Measurements from ENCODE around the gene TMED3.
A peak's percentile ranks its signal among the peaks of the same experiment; 100 is the strongest.

The TMED3 gene

GRCh38 chr15:79296583-79296982, 14.3 kb upstream of the TMED3 start:
- Histone ChIP-seq H3K36me3 (ENCODE audit: control insufficient read depth, insufficient read depth, low read length) (no peaks in the 10 kb centered on the region), H3K27me3 (ENCODE audit: control insufficient read depth, insufficient read depth, low read length) (no peaks in the 10 kb centered on the region), H3K9me3 (ENCODE audit: control insufficient read depth, insufficient read depth, low read length) (no peaks in the 10 kb centered on the region), H3K4me3 (ENCODE audit: low read length) (no peak overlapping the region), H3K4me1 (ENCODE audit: control insufficient read depth, insufficient read depth, low read length) (no peaks in the 10 kb centered on the region), H3K27ac (ENCODE audit: low read length) (no peak overlapping the region)
- no peak for DNase-seq (ENCODE audit: low read depth, low spot score)
- WGBS (ENCODE audit: insufficient coverage, insufficient read length): no CpG with 5 or more reads among the region's 4 CpGs

GRCh38 chr15:79299126-79299840, 11.6 kb upstream of the TMED3 start:
- no peaks in the 10 kb centered on the region for H3K36me3 ChIP-seq (ENCODE audit: control insufficient read depth, insufficient read depth, low read length)
- no CpG with 5 or more reads among the region's 7 CpGs for WGBS (ENCODE audit: insufficient coverage, insufficient read length)
- no peak overlapping the region for H3K27ac ChIP-seq (ENCODE audit: low read length)
- H3K4me1 ChIP-seq (ENCODE audit: control insufficient read depth, insufficient read depth, low read length): no peaks in the 10 kb centered on the region
- H3K27me3 ChIP-seq (ENCODE audit: control insufficient read depth, insufficient read depth, low read length): no peaks in the 10 kb centered on the region
- no peak overlapping the region for H3K4me3 ChIP-seq (ENCODE audit: low read length)
- no peak for DNase-seq (ENCODE audit: low read depth, low spot score)
- H3K9me3 ChIP-seq (ENCODE audit: control insufficient read depth, insufficient read depth, low read length): no peaks in the 10 kb centered on the region

- Histone ChIP-seq H3K27ac (ENCODE audit: low read length) (no peak overlapping the region), H3K4me1 (ENCODE audit: control insufficient read depth, insufficient read depth, low read length) (no peaks in the 10 kb centered on the region), H3K27me3 (ENCODE audit: control insufficient read depth, insufficient read depth, low read length) (no peaks in the 10 kb centered on the region), H3K36me3 (ENCODE audit: control insufficient read depth, insufficient read depth, low read length) (no peaks in the 10 kb centered on the region), H3K4me3 (ENCODE audit: low read length) (no peak overlapping the region), H3K9me3 (ENCODE audit: control insufficient read depth, insufficient read depth, low read length) (no peaks in the 10 kb centered on the region)
- DNase-seq (ENCODE audit: low read depth, low spot score): no peak
- no CpG with 5 or more reads among the region's 1 CpG for WGBS (ENCODE audit: insufficient coverage, insufficient read length)
These were observed 11.1 kb upstream of the TMED3 start for GRCh38 chr15:79299841-79300235.

- no peak for DNase-seq (ENCODE audit: low read depth, low spot score)
- no peak overlapping the region for H3K27ac ChIP-seq (ENCODE audit: low read length)
- H3K9me3 ChIP-seq (ENCODE audit: control insufficient read depth, insufficient read depth, low read length): no peaks in the 10 kb centered on the region
- no CpG with 5 or more reads among the region's 4 CpGs for WGBS (ENCODE audit: insufficient coverage, insufficient read length)
- peaks cover 1% of the 10 kb centered on the region for H3K27me3 ChIP-seq (ENCODE audit: control insufficient read depth, insufficient read depth, low read length)
- no peaks in the 10 kb centered on the region for H3K4me1 ChIP-seq (ENCODE audit: control insufficient read depth, insufficient read depth, low read length)
- H3K36me3 ChIP-seq (ENCODE audit: control insufficient read depth, insufficient read depth, low read length): no peaks in the 10 kb centered on the region
- H3K4me3 ChIP-seq (ENCODE audit: low read length): no peak overlapping the region
These were observed 3.7 kb upstream of the TMED3 start for GRCh38 chr15:79307251-79307650.

DNA sequence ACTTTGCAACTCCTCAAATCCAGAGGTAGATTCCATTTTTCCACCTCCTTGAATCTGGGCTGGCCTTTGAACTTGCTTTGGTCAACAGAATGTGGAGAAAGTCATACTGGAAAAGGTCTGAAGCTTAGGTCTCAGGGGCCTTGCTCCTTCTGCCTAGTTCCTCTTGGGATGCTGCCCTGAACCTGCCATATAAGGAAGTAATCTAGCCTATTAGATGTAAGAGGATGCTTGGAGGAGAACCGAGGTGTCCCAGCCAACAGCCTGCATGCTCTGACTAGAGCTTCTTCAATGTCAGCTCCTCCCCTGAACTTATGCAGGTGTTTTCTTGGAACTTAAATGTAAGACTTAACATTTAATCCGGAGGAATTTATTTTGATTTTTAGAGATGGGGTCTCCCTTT, 2.0 kb upstream of the TMED3 start:
- no peak for DNase-seq (ENCODE audit: low read depth, low spot score)
- Histone ChIP-seq H3K36me3 (ENCODE audit: control insufficient read depth, insufficient read depth, low read length) (0 out of 2 replicates have a peak, but pooled peaks cover 3% of the 10 kb centered on the region), H3K4me3 (ENCODE audit: low read length) (no peak overlapping the region), H3K4me1 (ENCODE audit: control insufficient read depth, insufficient read depth, low read length) (no peaks in the 10 kb centered on the region), H3K9me3 (ENCODE audit: control insufficient read depth, insufficient read depth, low read length) (no peaks in the 10 kb centered on the region), H3K27me3 (ENCODE audit: control insufficient read depth, insufficient read depth, low read length) (peaks cover 1% of the 10 kb centered on the region), H3K27ac (ENCODE audit: low read length) (no peak overlapping the region)
- WGBS (ENCODE audit: insufficient coverage, insufficient read length): no CpG with 5 or more reads among the region's 2 CpGs

- Histone ChIP-seq H3K36me3 (ENCODE audit: control insufficient read depth, insufficient read depth, low read length) (peaks cover 8% of the 10 kb centered on the region; the same call in 1 of the 2 replicates), H3K4me3 (ENCODE audit: low read length) (peak overlapping the region; percentile 86; the same call in 1 of the 2 replicates), H3K27ac (ENCODE audit: low read length) (no peak overlapping the region), H3K27me3 (ENCODE audit: control insufficient read depth, insufficient read depth, low read length) (peaks cover 1% of the 10 kb centered on the region), H3K9me3 (ENCODE audit: control insufficient read depth, insufficient read depth, low read length) (no peaks in the 10 kb centered on the region), H3K4me1 (ENCODE audit: control insufficient read depth, insufficient read depth, low read length) (no peaks in the 10 kb centered on the region)
- whole genome bisulfite sequencing (ENCODE audit: insufficient coverage, insufficient read length): no CpG with 5 or more reads among the region's 17 CpGs
- no peak for DNase-seq (ENCODE audit: low read depth, low spot score)
These were observed 314 bp upstream of the TMED3 start for GRCh38 chr15:79310612-79310984.

DNA sequence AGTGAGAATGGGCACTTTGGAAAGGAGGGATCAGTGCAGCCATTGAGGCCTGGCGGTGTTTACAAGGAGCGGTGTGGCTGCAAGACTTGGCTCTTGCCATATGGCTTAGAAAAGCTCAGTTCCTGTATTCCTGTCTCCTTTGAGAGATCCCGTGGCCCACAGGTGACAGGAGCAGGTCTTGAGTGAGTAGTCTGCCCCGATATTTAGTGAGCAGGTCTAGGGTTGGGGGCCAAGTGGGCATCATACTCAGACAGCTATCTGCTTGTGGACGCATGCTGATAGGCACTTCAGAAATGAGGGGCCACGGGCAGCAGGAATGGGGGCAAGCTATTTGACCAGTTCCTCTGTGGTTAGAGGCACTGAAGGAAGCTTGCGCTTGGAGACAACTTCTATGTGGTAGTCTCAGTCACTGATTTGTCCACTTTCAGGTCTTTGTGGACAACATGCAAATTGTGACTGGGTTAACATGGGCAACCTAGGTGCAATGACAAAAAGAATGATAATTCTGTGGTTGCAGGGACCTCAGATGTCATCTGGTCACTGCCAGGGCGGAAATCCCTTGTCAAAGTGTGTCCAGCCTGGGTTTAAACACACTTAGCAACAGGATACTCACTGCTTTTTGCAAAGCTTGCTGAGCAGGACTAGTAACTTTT, 1.1 kb downstream of the TMED3 start:
- no peak for DNase-seq (ENCODE audit: low read depth, low spot score)
- no CpG with 5 or more reads among the region's 8 CpGs for WGBS (ENCODE audit: insufficient coverage, insufficient read length)
- no peak overlapping the region for H3K27ac ChIP-seq (ENCODE audit: low read length)

GRCh38 chr15:79314186-79314585, 3.3 kb downstream of the TMED3 start:
- Histone ChIP-seq H3K4me1 (ENCODE audit: control insufficient read depth, insufficient read depth, low read length) (no peaks in the 10 kb centered on the region), H3K36me3 (ENCODE audit: control insufficient read depth, insufficient read depth, low read length) (peaks cover 24% of the 10 kb centered on the region; the same call in 1 of the 2 replicates), H3K9me3 (ENCODE audit: control insufficient read depth, insufficient read depth, low read length) (no peaks in the 10 kb centered on the region), H3K27me3 (ENCODE audit: control insufficient read depth, insufficient read depth, low read length) (no peaks in the 10 kb centered on the region; the same call in 1 of the 2 replicates), H3K27ac (ENCODE audit: low read length) (no peak overlapping the region), H3K4me3 (ENCODE audit: low read length) (no peak overlapping the region)
- no CpG with 5 or more reads among the region's 1 CpG for WGBS (ENCODE audit: insufficient coverage, insufficient read length)
- DNase-seq (ENCODE audit: low read depth, low spot score): no peak

More for the DNA sequence above, 1.1 kb downstream of the TMED3 start:
- peaks cover 14% of the 10 kb centered on the region; the same call in 1 of the 2 replicates for H3K36me3 ChIP-seq (ENCODE audit: control insufficient read depth, insufficient read depth, low read length)
- no peaks in the 10 kb centered on the region for H3K9me3 ChIP-seq (ENCODE audit: control insufficient read depth, insufficient read depth, low read length)
- H3K27me3 ChIP-seq (ENCODE audit: control insufficient read depth, insufficient read depth, low read length): no peaks in the 10 kb centered on the region; the same call in 1 of the 2 replicates
- H3K4me3 ChIP-seq (ENCODE audit: low read length): peak overlapping the region; percentile 86; the same call in 1 of the 2 replicates
- no peaks in the 10 kb centered on the region for H3K4me1 ChIP-seq (ENCODE audit: control insufficient read depth, insufficient read depth, low read length)

DNA sequence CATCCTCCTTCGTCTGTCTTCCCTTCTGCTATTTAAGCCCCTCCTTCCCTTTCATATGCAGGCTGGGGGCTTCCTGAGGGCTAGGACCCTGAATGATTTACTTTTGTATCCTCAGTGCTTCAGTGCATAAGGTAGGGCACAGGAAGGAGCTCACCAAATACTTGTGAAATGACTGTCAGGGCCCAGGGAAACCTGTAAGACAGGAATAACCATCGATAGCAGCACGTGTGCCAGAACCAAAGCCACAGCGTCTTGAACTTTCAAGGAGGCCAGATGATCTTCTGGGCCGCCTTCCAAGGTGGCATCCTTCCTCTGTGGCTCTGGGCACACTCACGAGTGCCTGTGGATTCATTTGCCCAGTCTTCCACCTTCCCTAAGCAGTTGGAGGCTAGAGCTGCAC, 3.9 kb downstream of the TMED3 start:
- Histone ChIP-seq H3K27ac (ENCODE audit: low read length) (no peak overlapping the region), H3K4me3 (ENCODE audit: low read length) (no peak overlapping the region), H3K27me3 (ENCODE audit: control insufficient read depth, insufficient read depth, low read length) (no peaks in the 10 kb centered on the region; the same call in 1 of the 2 replicates), H3K4me1 (ENCODE audit: control insufficient read depth, insufficient read depth, low read length) (no peaks in the 10 kb centered on the region), H3K36me3 (ENCODE audit: control insufficient read depth, insufficient read depth, low read length) (peaks cover 24% of the 10 kb centered on the region; the same call in 1 of the 2 replicates), H3K9me3 (ENCODE audit: control insufficient read depth, insufficient read depth, low read length) (no peaks in the 10 kb centered on the region)
- no peak for DNase-seq (ENCODE audit: low read depth, low spot score)
- WGBS (ENCODE audit: insufficient coverage, insufficient read length): no CpG with 5 or more reads among the region's 6 CpGs

DNA sequence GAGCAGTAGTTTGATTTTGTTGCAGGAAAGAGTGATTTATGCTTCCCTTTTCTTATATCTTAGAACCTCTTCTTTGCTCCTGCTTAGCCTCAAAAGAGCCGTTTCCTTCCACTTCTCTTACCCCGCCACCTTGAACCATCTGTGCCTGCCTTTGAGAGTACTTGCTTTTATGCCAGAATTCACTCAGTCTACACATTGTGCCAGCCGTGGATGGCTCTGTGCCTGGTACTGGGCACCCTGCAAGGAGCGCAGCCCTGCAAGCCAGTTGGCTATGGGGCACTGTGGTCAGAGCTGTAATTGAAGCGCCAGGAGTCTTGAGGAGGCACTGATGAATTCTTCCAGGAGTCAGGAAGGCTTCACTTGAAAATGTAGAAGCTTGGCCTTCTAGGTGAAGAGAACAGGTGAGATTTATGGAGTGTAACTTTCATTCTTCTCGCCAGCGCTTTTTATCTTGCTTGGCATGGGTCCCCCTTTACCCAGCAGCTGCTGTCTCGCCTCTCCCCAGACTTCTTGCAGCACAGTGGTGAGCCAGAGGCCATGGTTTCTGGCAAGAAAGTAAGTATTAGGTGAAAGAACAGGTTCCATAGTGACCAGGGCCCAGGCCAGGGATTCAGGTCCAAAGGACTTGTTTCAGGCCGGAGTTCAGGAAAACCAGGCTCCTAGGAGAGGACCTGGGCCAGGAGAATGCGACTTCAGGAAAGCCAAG, 4.9 kb downstream of the TMED3 start:
- Histone ChIP-seq H3K36me3 (ENCODE audit: control insufficient read depth, insufficient read depth, low read length) (peaks cover 24% of the 10 kb centered on the region; the same call in 1 of the 2 replicates), H3K4me3 (ENCODE audit: low read length) (no peak overlapping the region)

More for the DNA sequence above, 4.9 kb downstream of the TMED3 start:
- Histone ChIP-seq H3K4me1 (ENCODE audit: control insufficient read depth, insufficient read depth, low read length) (no peaks in the 10 kb centered on the region), H3K27ac (ENCODE audit: low read length) (no peak overlapping the region), H3K27me3 (ENCODE audit: control insufficient read depth, insufficient read depth, low read length) (no peaks in the 10 kb centered on the region), H3K9me3 (ENCODE audit: control insufficient read depth, insufficient read depth, low read length) (no peaks in the 10 kb centered on the region)
- no peak for DNase-seq (ENCODE audit: low read depth, low spot score)
- no CpG with 5 or more reads among the region's 10 CpGs for WGBS (ENCODE audit: insufficient coverage, insufficient read length)

Data from iPS DF 6.9 (cell line).